OCI-LY1 (cell line): Measurements from ENCODE around the gene COG2.

Experiments
- H2AFZ ChIP-seq: fragments of 200-600 bp; sonication (generic), shearing (Covaris generic); 2 replicates; pipeline ENCODE4 v1.6.0; 2014; ENCODE audit warnings: antibody characterized with exemption, mild to moderate bottlenecking, low read length
- H3F3A ChIP-seq: fragments of 200-600 bp; sonication (generic), shearing (Covaris generic); 2 replicates; pipeline ENCODE4 v1.6.0; 2014; ENCODE audit warnings: mild to moderate bottlenecking, antibody characterized with exemption, low read length, moderate library complexity; ENCODE audit not compliant: insufficient read depth
- H3K27ac ChIP-seq: fragments of 200-600 bp; sonication (generic); 2 replicates; pipeline ENCODE4 v1.5.1; 2014; ENCODE audit warnings: low read length, mixed run types, mild to moderate bottlenecking, low read depth; ENCODE audit not compliant: poor library complexity, severe bottlenecking
- H3K27me3 ChIP-seq: fragments of 200-600 bp; sonication (generic); 2 replicates; pipeline ENCODE4 v1.6.0; 2014; ENCODE audit warnings: antibody characterized with exemption, mild to moderate bottlenecking, low read length, moderate library complexity; ENCODE audit not compliant: insufficient read depth
- H3K36me3 ChIP-seq: fragments of 200-600 bp; sonication (generic); 2 replicates; pipeline ENCODE4 v1.6.1; 2014; ENCODE audit warnings: mild to moderate bottlenecking, antibody characterized with exemption, low read length, moderate library complexity, mixed read lengths; ENCODE audit not compliant: insufficient read depth
- H3K4me1 ChIP-seq: fragments of 200-600 bp; sonication (generic); 2 replicates; pipeline ENCODE4 v1.5.1; 2014; ENCODE audit warnings: mild to moderate bottlenecking, low read length, moderate library complexity; ENCODE audit not compliant: insufficient read depth, severe bottlenecking
- H3K4me2 ChIP-seq: fragments of 200-600 bp; sonication (generic), shearing (Covaris generic); 2 replicates; pipeline ENCODE4 v1.6.1; 2014; ENCODE audit warnings: low read length
- H3K4me3 ChIP-seq: fragments of 200-600 bp; sonication (generic); 2 replicates; pipeline ENCODE4 v1.5.1; 2014; ENCODE audit warnings: low read length, low read depth, mild to moderate bottlenecking, mixed read lengths; ENCODE audit not compliant: poor library complexity, severe bottlenecking
- H3K79me2 ChIP-seq: fragments of 200-600 bp; shearing (Covaris generic); 2 replicates; pipeline ENCODE4 v1.6.1; 2016; ENCODE audit warnings: mixed run types, low read length, mixed read lengths; ENCODE audit not compliant: insufficient read depth
- H3K9ac ChIP-seq: fragments of 200-600 bp; sonication (generic), shearing (Covaris generic); 2 replicates; pipeline ENCODE4 v1.6.1; 2014; ENCODE audit warnings: mild to moderate bottlenecking, low read length, mixed read lengths
- H3K9me2 ChIP-seq: fragments of 200-600 bp; sonication (generic), shearing (Covaris generic); 2 replicates; pipeline ENCODE4 v1.6.1; 2014; ENCODE audit warnings: low read depth, mild to moderate bottlenecking, low read length, mixed read lengths
- H3K9me3 ChIP-seq: fragments of 200-600 bp; shearing (Covaris generic); 2 replicates; pipeline ENCODE4 v1.6.1; 2014; ENCODE audit warnings: low read length, mixed read lengths
- H4K20me1 ChIP-seq: fragments of 200-600 bp; sonication (generic), shearing (Covaris generic); 2 replicates; pipeline ENCODE4 v1.6.0; 2016; ENCODE audit warnings: mild to moderate bottlenecking, low read length; ENCODE audit not compliant: insufficient read depth
- CTCF ChIP-seq: fragments of 200-600 bp; sonication (generic), shearing (Covaris generic); IDR thresholded peaks from 2 replicates; pipeline ENCODE4 v1.5.1; 2017; ENCODE audit warnings: mild to moderate bottlenecking, antibody characterized with exemption, low read length, moderate library complexity, mixed read lengths
- EZH2 ChIP-seq: fragments of 200-600 bp; sonication (generic), shearing (Covaris generic); IDR thresholded peaks from 2 replicates; pipeline ENCODE4 v1.8.0; 2017; ENCODE audit warnings: borderline replicate concordance, mixed run types, mild to moderate bottlenecking, antibody characterized with exemption, low read length, moderate library complexity, mixed read lengths

Gene COG2

DNA sequence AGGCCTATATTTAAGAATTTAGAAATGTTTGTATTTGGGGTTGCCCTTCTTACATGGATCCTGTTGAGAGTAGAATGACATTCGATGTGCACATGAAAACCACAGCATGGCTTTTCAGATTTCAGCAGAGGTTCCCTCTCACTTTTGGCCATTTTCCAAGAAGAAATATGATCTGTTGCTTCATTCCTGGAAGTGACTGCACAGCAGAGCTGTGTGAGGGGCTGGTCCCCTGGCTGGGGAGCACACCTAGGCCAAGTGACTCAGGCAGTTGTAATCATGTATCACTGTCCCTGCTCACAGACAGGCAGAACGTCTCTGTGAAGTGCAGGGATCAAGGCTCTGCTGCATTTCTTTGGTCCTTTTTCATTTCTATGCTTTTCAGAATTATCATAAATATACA lies 39.3 kb downstream of the COG2 start:
- H3K27me3 ChIP-seq, result no peaks in the 10 kb centered on the region
- no peaks in the 10 kb centered on the region for H4K20me1 ChIP-seq
- no peaks in the 10 kb centered on the region for H3F3A ChIP-seq
- H2AFZ ChIP-seq, result no peak overlapping the region
- peaks cover 98% of the 10 kb centered on the region for H3K36me3 ChIP-seq
- TF ChIP-seq CTCF (no peak), EZH2 (no peak)
- H3K9me2 ChIP-seq, result no peaks in the 10 kb centered on the region
- no peak overlapping the region for H3K4me3 ChIP-seq
- H3K79me2 ChIP-seq, result no peaks in the 10 kb centered on the region
- no peak overlapping the region for H3K27ac ChIP-seq
- H3K9ac ChIP-seq, result no peak overlapping the region
- no peak overlapping the region for H3K4me2 ChIP-seq
- H3K9me3 ChIP-seq, result no peaks in the 10 kb centered on the region
- no peaks in the 10 kb centered on the region for H3K4me1 ChIP-seq

GRCh38 chr1:230682274-230682673 lies 40.0 kb downstream of the COG2 start:
- H2AFZ ChIP-seq, result no peak overlapping the region
- H3K9me3 ChIP-seq, result no peaks in the 10 kb centered on the region
- no peak overlapping the region for H3K9ac ChIP-seq
- no peaks in the 10 kb centered on the region for H3K27me3 ChIP-seq
- H3K9me2 ChIP-seq, result no peaks in the 10 kb centered on the region
- TF ChIP-seq EZH2, result no peak
- no peak for TF ChIP-seq CTCF
- H3K27ac ChIP-seq, result no peak overlapping the region
- H4K20me1 ChIP-seq, result no peaks in the 10 kb centered on the region
- no peak overlapping the region for H3K4me3 ChIP-seq
- no peak overlapping the region for H3K4me2 ChIP-seq
- no peaks in the 10 kb centered on the region for H3K79me2 ChIP-seq
- H3F3A ChIP-seq, result no peaks in the 10 kb centered on the region
- no peaks in the 10 kb centered on the region for H3K4me1 ChIP-seq
- peaks cover 98% of the 10 kb centered on the region for H3K36me3 ChIP-seq

- TF ChIP-seq EZH2 (no peak), CTCF (no peak)
- Histone ChIP-seq H3K4me1 (no peaks in the 10 kb centered on the region), H3K9me3 (no peaks in the 10 kb centered on the region), H3K9ac (no peak overlapping the region), H2AFZ (no peak overlapping the region), H3K27me3 (no peaks in the 10 kb centered on the region), H4K20me1 (no peaks in the 10 kb centered on the region), H3K4me2 (no peak overlapping the region), H3K9me2 (no peaks in the 10 kb centered on the region), H3F3A (no peaks in the 10 kb centered on the region), H3K79me2 (no peaks in the 10 kb centered on the region), H3K27ac (no peak overlapping the region), H3K36me3 (peaks cover 98% of the 10 kb centered on the region), H3K4me3 (no peak overlapping the region)
Measured at GRCh38 chr1:230682882-230683610, 40.8 kb downstream of the COG2 start.
